Activated CD4-positive, alpha-beta T cell treated with anti-CD3 and anti-CD28 coated beads, Interleukin-2, amount 50 U/mL, for 16 hours (primary cell): ENCODE data around the gene SIK3.
"Not testable (repeated sequence)": the region's sequence is repeated elsewhere in the genome, so short reads cannot be mapped to it uniquely, and the experiment has no call there.

Experiments
- DNase-seq: peaks from one replicate; pipeline ENCODE4 v3.0.0-alpha.2; 2020

The SIK3 gene

DNA sequence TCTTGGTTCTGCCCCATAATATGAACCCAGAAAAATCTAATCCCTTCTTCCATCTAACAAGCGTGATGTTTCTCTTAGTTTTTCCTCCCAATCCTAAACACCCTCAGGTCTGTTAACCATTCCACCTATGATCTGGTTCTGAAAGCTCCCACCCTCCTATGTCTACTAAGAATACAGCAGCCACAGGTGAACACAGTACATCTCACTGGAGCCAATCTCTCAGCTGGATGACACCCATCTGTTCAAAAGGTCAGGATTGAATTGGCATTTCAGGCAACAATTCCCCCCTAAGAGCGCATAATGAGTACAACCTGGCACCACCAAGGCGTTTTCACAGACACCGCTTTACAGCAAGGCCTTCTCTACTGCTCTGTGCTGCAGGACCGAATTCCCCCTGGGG, 241.8 kb downstream of the SIK3 start:
- DNase-seq, result no peak

DNA sequence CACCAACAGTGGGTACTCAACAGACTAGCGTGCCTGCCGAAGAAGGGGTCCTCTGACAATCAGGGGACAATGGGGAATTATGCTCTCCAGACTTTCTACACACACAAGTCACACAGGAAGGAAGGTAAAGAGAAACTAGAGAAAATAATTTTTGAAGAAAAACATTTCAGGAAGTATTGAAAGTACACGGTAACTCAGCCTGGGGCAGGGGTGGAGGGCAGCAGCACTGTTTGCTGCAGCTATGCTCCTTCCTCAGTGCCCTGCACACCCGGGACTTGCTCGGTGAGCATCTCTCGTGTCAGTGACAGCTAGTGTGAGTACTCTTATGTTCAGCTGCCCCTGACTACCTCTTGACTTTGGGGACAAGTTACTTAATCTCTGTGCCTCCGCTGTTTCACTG, 242.8 kb downstream of the SIK3 start:
- no peak for DNase-seq

DNA sequence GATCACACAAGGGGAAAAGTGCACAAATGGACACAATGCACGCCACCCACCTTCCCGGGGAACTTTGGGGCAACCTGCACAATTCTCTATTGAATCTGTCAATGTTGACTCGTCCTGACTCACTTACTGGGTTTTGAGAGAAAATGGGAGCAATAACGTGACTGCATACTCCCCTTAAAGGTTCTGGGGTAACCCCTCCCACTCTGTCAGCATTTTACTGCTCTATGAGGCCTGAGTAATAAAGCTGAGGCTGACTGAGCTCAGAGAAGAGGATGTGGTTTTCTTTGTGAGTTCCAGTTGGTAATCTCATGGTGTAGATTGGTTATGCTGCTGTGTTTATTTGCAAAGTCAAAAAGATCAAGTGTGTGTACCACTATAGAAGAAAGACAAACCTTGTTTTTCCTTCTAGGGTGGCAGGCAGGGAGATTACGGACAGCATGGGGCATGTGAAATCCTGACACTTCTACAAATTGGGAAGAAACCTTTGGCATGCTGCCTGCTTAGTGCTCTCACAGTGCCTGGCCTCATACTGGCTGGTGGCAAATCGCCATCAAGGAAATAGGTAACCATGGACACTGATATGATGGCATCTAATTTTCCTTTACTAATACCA, 244.7 kb downstream of the SIK3 start:
- peak; percentile 95 for DNase-seq

DNA sequence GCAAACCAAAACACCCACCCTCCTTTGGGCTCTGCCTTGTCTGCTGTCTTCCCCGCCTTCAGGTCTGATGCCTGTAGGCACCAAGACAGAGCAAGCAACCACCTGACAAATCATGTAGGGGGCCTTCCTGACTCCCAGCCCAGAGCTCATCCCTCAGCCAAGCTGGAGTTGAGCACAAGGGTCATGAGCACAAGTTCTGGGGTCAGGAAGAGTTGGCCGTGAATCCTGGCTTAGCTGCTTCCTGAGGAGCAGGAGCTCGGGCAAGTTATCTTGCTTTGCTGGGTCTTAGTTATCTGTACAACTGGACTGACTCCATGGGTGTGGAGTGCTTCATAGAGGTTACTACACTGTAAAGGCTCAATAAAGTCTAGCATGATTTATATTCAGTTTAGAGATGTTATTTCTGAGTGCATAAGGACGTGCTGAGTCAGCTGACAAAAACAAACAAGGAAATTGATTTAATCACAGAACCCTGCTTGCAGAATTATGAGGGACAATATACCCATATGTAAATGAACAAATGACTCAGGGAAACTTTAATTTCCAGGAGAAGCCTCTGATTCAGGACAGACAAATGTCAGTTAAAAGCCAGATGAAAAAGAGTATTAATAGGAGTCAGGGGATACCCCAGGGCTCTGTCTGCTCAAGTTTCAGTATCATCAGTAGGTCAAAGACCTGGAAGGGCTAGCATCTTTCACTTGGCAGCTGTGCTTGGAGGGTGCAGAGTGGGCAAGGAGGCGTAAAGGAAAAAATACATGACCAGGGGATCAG, 245.8 kb downstream of the SIK3 start:
- DNase-seq, result peak; percentile 36

GRCh38 chr11:116851626-116852025, 246.6 kb downstream of the SIK3 start:
- DNase-seq, result peak; percentile 73

- no peak for DNase-seq
Observed at GRCh38 chr11:116849486-116849885, 248.7 kb downstream of the SIK3 start.

DNA sequence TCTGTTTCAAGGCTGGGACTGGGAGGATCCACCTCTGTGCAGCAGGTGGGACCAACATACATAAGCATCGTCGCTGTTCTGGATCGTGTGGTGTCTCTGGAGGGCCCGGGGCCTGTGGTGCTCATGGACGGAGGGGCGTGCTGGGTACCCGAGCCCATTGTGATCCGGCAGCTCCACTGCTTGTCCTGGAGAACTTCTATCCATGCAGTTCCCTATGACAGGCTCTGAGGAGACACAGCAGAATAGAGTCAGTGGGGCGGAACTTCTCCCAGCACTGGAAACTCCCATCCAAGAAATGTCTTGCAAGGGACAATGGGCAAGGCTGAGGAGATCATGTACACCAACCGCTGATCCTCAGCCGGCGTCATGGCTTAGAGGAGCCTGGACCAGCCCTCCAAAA, 249.2 kb downstream of the SIK3 start:
- no peak for DNase-seq

DNA sequence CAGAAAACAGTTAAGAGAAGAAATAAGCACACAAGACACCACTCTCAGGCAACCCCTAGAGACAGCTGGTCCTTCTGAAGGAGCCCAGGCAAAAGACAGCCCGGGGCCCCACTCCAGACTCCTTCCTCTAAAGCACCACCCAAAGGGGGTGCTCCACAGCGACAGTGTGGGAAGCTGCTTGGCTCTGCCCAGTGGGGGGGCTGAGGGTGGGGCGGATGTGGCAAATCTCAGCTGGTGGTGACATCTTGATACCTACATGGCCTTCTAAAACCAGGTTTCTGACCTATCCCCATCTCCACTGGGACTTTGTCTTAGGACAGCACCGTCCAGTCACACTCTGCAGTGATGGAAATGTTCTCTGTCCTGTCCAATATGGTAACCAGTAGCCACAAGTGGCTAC, 250.6 kb downstream of the SIK3 start:
- DNase-seq, result no peak

DNA sequence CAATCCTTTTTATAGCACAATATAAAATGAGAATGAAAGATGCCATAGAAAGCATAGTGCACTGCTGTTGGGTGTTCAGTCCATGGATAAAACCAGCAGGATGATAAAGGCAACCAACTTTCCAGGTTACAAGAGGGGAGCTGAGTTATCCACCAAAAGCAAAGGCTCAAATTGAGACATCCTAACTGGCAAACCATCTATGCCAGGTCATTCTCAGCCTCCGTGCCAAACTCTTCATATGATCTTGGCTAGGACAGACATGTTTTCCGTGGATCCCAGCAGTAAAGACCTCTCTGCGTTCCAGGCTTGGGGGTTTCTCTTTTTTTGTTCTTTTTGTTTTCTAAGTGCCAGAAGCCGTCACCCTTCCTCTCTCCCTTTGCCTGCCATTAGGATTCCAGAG, 253.5 kb downstream of the SIK3 start:
- no peak for DNase-seq

DNA sequence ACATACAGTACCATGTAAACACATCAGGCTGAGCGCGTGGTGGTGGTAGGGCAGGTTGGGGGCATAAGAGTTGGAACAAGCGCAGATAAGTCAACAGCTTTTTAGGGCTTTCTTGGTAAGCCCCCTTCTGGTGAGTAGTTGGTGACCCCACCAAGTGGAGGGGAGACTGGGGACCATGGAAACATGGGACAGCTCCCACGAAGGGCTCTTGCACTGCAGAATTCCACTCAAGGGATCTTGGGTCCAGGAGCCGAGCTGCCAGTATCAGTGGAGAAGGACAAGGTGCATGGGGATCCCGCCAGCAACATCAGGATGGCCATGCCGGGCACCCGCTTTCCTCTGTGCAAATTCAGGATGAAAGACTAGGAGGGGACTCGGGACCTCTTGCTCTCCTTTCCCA, 254.6 kb downstream of the SIK3 start:
- DNase-seq, result no peak

- DNase-seq, result no peak
Observed at GRCh38 chr11:116842909-116843308, 255.3 kb downstream of the SIK3 start.

GRCh38 chr11:116842117-116842516, 256.1 kb downstream of the SIK3 start:
- DNase-seq, result no peak

- DNase-seq, result no peak
Observed at GRCh38 chr11:116840746-116841296, 257.4 kb downstream of the SIK3 start.

GRCh38 chr11:116840224-116840745, 257.9 kb downstream of the SIK3 start:
- DNase-seq, result no peak

GRCh38 chr11:116838321-116839084, 259.7 kb downstream of the SIK3 start:
- DNase-seq, result no peak

DNA sequence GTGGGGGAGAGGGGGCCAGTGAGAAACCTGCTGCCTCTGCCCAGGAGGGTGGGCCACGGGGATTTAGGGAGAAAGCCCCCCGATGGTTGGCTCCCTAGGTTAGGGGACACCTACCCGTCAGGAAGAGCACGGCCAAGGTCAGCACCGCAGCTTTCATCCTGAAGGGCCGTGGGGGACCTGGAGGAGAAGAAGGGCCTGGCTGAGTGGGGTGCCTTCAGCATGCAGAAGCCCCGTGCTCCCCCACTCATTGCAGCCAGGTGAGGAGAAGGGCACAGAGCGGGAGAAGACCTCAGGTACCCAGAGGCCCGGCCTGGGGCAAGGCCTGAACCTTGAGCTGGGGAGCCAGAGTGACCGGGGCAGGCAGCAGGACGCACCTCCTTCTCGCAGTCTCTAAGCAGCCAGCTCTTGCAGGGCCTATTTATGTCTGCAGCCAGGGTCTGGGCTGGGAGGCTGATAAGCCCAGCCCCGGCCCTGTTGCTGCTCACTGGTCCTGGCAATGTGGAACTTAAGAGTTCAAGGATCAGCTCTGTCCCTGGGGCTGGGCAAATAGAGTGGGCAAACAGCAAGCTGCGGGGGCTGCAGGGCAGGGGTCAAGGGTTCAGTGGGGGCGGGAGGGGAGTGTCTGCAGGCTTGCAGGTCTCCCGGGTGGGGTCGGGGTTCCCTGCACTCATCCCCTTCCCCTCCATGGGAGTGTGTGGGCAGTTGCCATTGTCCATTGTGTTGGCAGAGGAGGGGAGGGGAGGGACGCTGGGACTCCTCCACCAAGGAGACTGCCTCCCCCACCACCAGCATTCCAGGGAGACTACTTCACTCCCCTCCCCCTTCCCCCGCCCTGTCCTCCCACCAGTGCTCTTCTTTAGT, 260.8 kb downstream of the SIK3 start, which contains the start of gene APOA1:
Gene APOA1, minus strand, starts transcription at position 392 of the 861 bp plus-strand sequence. Its CDS starts 235 bp downstream, at position 157.
- no peak for DNase-seq

DNA sequence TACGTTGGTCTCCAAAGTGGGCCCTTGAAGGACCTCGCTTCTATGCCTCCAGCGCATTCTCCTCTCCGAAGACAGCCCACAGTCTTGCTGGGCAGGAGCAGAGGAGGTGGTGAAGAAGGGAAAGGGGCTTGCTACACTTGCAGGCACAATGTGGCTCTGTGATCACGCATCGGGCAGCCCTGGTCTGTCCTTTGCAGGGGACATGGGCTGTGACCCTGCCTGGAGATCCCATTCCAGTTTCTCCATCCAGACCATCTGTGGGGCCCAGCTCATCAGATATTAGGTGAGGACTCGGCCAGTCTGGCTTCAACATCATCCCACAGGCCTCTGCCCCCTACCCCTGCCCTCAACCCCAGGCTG, 261.6 kb downstream of the SIK3 start:
- no peak for DNase-seq

DNA sequence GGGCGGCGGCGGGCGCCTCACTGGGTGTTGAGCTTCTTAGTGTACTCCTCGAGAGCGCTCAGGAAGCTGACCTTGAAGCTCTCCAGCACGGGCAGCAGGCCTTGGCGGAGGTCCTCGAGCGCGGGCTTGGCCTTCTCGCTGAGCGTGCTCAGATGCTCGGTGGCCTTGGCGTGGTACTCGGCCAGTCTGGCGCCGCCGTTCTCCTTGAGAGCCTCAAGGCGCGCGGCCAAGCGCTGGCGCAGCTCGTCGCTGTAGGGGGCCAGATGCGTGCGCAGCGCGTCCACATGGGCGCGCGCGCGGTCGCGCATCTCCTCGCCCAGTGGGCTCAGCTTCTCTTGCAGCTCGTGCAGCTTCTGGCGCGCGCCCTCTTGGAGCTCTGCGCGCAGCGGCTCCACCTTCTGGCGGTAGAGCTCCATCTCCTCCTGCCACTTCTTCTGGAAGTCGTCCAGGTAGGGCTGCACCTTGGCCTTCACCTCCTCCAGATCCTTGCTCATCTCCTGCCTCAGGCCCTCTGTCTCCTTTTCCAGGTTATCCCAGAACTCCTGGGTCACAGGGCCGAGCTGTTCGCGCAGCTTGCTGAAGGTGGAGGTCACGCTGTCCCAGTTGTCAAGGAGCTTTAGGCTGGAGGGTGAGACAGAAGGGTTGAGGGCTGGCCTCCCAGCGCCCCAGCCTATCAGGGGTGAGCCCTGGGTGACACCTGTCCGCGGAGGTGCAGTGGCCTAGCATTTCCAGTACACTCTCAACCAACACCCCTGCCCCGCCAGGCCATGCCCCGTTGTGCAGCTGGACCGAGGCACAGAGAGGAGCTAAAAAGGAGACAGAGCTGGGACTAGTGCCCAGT, 262.2 kb downstream of the SIK3 start:
- DNase-seq, result peak; percentile 88

GRCh38 chr11:116835042-116835772, 263.0 kb downstream of the SIK3 start:
- DNase-seq, result no peak

- not testable (repeated sequence) for DNase-seq
Observed at GRCh38 chr11:116834535-116835041, 263.6 kb downstream of the SIK3 start.
